Activated CD4-positive, alpha-beta T cell treated with anti-CD3 and anti-CD28 coated beads for 1 hour (primary cell): ENCODE measurements around the gene VIT.

Experiments
- DNase-seq: peaks from one replicate; pipeline ENCODE4 v3.0.0-alpha.2; 2020

The VIT gene

GRCh38 chr2:36710858-36711515, 14.5 kb downstream of the VIT start:
- no peak for DNase-seq

DNA sequence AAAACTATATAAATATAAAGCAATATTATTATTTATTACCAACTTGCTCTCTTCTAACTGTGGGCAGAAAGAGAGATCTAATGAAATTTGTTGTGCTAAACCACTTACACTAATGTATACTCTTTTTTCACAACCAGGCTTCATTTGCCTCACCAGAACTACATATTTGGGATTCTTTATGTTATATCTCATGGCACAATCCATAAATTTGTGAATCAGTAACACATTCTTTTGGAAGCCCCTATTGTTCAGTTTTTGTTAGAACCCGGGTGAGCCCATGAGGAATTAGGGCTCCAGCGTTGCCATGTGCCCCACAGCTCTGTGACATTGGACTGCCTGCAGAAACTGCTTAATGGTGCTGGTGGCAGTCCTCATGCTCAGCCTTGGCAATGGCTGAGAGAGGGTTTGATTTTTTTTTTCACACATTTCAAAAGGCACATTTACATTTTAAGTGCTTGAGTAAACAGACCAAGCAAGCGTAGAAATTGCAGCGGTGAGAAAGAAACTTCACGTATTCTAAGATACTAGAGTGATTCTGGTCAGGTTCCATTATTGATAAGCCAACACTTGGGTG, 15.3 kb downstream of the VIT start:
- no peak for DNase-seq

GRCh38 chr2:36713310-36713709, 16.8 kb downstream of the VIT start:
- DNase-seq = no peak

DNA sequence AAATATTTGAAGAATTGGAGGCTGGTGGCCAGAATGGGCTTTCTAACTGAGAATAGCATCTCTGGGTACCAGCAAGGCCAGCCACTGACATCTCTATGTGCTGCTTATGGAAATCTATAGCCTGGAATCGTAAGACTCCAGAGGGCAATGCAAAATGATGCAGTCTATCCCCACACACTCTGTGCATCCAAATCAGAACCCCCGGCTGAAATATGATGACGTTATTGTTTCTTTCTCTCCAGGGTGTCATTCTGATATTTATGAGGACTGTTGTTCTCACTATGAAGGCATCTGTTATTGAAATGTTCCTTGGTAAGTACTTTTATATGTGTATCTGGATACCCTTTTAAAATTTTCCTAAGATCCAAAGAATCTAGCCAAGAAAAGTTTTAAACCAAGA, 19.6 kb downstream of the VIT start:
- DNase-seq = no peak

DNA sequence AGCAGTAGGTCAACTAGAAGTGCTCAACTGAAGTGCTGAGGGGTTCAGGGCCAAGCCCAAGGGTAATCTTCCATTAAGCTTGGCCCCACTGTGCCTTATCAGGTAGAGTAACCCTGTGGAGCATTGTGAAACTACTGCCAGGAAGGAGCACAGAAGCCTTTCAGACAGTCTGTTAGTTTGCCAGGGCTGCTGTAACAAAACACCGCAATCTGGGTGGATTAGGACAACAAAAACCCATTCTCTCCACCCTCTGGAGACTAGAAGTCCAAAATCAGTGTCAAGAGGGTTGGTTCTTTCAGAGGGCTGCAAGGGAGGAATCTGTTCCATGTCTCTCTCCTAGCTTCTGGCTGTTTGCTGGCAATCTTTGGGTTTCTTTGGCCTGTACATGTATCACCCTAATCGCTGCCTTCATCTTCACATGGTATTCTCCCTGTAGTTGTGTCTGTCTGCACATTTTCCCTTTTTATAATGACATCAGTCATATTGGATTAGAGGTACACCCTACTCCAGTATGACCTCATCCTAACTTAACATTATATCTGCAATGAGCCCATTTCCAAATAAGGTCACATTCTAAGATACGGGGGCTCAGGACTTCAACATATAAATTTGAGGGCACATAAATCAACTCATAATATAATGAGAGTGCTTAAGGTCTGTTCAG, 21.2 kb downstream of the VIT start:
- no peak for DNase-seq

DNA sequence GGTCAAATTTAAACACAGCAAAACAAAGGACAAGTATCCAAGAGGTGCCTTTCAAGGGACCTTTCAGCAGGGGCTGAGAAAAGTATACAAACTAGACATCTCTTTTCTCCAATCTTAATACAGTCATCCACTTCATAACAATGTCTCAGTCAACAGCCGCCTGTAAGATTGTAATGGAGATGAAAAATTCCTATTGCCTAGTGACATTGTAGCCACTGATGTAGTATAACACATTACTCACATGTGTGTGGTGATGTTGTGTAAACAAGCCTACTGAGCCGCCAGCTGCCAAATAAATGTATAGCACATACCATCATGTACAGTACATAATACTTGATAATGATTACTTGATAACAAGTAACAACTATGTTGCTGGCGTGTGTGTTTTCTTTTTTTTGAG, 31.0 kb downstream of the VIT start:
- no peak for DNase-seq

DNA sequence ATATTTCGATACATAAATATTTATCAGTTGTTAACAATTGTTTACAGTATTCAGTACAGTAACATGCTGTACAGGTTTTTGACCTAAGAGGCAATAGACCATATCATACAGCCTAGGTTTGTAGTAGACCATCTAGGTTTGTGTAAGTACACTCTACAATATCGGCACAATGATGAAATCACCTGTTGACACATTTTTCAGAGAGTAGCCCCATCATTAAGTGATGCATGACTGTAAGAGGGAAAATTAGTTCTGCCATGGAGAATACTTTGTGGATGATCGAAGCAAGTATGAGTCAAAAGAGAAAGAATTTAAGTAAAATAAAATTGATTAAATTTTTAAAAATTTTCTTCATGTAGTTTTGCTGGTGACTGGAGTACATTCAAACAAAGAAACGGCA, 32.6 kb downstream of the VIT start:
- no peak for DNase-seq

- DNase-seq = no peak
These were observed 35.6 kb downstream of the VIT start for GRCh38 chr2:36731941-36732672.

DNA sequence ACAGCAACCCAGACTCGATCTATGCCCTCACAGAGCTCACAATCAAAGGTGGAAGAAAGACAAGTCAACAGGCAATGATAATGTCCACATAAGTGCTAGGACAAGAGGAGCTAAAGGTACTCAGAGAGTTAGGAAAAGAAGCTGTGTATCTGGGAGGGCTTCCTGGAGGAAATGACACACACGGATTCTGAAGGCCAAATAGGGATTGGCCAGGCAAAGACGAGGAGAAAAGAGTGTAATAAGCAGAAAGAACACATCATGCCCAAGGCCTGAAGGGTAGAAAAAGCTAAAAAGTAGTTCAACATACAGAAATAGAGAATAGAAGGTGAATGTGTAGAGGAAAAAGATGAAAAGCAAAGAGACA, 36.1 kb downstream of the VIT start:
- DNase-seq = no peak

- no peak for DNase-seq
These were observed 36.7 kb downstream of the VIT start for GRCh38 chr2:36733215-36733614.

DNA sequence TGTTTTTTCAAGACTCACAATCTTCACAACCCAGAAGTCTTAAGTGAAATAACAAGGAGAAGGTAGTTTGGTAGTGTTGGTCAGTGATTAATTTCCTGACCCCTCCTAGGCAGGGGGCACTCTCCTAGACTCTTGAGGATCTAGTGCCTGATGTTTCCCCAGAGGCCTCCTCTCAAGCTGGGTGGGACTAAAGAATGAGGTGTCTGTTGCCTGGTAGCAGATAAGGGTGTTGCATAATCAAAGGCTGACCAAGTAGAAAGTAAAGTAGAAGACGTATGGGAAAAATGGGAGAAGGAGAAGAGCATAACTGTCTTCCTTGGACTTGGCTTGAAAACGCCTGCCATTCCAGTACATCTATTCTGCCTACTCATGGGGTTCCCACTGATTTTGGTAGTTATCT, 37.8 kb downstream of the VIT start:
- no peak for DNase-seq

- DNase-seq = no peak
These were observed 40.7 kb downstream of the VIT start for GRCh38 chr2:36737131-36737750.

- no peak for DNase-seq
These were observed 43.6 kb downstream of the VIT start for GRCh38 chr2:36740061-36740460.

DNA sequence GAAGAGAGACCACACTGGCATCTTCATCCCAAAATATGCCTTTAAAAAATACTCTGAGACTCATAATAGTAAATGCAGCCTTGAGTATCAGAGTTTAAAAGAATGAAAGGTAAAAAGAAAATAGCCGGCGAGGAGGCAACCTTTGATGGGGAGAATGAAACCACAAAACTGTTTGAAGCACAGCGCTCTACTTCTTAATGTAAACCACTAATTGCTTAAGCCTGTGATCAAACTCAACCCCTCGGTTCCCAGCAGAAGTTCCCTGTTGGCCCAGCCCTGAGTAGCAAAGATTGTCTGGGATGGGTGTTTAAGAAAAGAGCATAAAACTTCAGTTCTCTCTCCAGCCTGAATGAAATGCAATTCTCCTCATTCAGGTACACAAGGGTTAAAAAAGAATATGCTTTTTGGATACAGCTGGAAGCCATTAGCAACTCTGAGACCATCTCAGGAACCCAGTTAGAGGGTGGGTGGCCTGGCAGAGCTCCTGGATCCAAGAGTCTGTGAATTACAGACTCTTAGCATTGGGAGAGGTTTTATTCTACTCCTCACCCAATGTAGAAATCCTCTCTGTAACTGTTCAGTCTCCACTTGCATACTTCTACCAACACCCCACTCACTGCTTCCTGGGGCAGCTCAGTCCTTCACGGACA, 44.8 kb downstream of the VIT start:
- no peak for DNase-seq

DNA sequence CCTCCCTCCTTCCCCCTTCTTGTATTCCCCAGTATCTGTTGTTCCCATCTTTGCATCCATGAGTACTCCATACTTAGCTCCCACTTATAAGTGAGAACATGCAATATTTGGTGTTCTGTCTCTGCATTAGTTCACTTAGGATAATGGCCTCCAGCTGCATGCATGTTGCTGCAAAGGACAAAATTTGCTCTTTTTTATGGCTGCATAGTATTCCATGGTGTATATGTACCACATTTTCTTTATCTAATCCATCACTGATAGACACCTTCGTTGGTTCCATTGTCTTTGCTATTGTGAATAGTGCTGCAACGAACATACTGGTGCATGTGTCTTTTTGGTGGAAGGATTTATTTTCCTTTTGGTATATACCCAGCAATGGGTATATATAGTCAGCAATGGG, 47.4 kb downstream of the VIT start:
- no peak for DNase-seq

GRCh38 chr2:36748166-36748565, 51.7 kb downstream of the VIT start:
- no peak for DNase-seq

DNA sequence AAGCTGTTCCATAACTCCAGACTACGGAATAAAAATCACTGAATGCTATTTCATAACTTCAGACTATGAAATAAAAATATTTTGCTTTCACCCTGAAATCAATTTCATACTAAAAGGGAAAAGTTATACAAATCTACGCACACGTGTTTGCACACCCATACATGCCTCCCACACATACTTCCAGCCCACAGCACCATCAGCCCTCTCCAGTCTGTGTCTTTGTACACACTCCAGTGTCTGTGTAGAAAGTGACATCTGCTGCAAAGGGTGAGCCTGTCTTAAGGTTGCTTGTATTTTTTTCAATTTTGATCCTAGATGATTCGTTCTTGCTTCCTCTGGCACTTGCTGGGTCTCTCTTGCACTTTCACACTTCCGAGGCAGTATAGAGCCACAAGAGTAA, 53.6 kb downstream of the VIT start:
- no peak for DNase-seq

DNA sequence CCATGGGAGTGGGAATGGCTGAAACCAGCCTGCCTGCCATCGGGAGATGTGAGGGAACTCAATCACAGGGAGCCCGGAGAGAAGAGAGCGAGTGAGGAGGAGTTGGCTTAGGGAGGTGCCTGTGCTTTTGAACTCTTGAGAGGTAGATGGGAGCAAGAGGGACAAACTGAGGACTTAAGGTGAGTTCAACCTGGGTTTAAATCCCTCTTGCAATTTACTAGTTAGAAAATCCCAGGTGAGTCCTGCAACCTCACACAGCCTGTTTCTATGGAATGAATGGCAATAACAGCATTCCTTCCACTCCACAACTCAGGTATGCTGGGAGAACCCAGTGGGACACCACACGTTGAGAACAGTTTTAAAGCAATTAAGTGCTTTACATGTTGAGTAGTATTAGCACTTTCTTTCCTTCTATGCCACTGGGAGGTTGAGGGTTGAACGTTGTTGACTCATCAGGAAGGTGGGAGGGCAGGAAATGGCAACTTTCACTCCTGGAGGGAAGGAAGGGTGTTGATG, 57.3 kb downstream of the VIT start:
- DNase-seq = no peak

- no peak for DNase-seq
These were observed 58.1 kb downstream of the VIT start for GRCh38 chr2:36754578-36754977.

DNA sequence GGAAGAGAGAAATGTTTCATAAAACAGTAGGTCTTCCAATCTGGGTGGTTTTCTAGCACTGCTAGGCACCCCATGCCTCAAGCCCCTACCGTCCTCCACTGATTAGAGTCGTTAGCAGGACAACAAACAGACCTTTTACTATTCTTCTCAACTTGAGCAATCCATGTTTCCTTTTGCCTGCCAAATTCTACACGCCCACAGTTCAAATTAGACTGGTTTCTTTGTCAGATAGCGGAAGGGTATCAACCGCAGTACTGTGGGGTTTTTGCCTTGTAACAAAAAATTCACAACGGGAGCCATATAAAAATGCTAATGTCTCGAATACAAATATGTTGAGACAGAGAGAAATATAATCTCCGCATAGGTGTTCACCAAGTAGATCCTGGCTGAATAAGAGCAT, 59.9 kb downstream of the VIT start:
- no peak for DNase-seq

DNA sequence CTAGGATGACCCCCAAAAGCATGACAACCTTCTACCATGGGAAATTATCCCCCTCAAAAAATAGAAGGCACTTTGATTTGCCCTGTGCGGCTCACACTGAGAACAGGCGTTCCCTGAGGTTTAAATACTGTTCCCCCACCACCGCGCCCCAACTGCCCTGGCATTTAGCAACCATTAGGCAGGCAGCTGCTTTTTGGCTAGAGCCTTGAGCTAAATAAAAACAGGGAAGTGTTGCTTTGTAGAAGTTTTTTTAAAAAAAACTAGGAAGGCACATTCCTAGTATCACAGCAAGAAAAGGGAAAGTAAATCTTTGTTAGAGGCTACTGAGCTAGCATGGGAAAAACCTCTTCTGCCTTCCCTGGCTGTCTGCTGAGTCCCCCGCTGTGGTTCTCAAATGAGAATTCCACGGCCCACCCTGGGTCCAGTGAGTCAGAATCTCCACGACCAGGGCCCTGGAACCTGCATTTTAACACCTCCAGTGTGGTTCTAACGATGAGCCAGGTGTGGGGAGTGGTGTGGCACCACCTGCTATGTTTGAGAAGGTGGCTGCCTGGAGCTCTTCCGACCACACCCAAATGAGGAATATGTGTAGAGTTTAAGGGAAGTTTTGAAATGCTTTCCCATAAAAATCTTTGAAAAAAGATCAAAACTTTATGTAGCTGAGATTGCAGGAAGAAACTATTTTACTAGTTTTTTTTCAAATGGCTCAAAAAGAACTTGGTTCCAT, 66.4 kb downstream of the VIT start:
- no peak for DNase-seq

DNA sequence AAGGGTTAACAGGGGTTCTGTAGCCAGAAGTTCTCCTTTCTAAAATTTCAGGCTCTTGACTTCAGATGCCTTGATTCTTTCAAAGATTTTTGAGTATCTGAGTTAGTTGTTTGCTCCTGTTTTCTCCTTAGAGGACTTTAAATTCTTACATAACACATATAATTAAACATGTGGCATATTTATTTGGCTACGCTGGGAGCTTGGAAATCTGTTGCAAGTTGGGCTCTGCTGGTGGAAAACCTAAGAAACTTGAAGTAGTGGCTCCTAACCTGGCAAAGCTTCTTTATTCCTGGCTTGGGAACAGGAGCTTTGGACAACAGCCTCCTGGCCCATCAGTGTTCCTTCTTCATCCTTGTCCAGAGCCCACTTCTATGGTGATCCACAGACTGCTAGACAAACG, 72.6 kb downstream of the VIT start:
- DNase-seq = no peak
